MM.1S (cell line): Measurements from ENCODE around the gene TMEM214.

Experiments used
- DNase-seq: peaks from one replicate; pipeline ENCODE4 v3.0.0-alpha.2; 2015
- H2AFZ ChIP-seq: fragments of 300-600 bp; sonication (generic); 2 replicates; pipeline ENCODE4 v1.6.0; 2016; ENCODE audit warnings: antibody characterized with exemption, low read length
- H3F3A ChIP-seq: fragments of 300-600 bp; sonication (generic); 2 replicates; pipeline ENCODE4 v1.6.1; 2016; ENCODE audit warnings: mild to moderate bottlenecking, antibody characterized with exemption, low read length, moderate library complexity, mixed read lengths; ENCODE audit not compliant: insufficient read depth
- H3K27ac ChIP-seq: fragments of 300-600 bp; sonication (generic); 2 replicates; pipeline ENCODE4 v1.5.1; 2016; ENCODE audit warnings: mild to moderate bottlenecking, low read length
- H3K27me3 ChIP-seq: fragments of 300-600 bp; sonication (generic); replicated peaks from 2 replicates; pipeline ENCODE4 v1.6.0; 2016; ENCODE audit warnings: low read length; ENCODE audit not compliant: insufficient read depth
- H3K36me3 ChIP-seq: fragments of 300-600 bp; sonication (generic); replicated peaks from 2 replicates; pipeline ENCODE4 v1.6.1; 2016; ENCODE audit warnings: mild to moderate bottlenecking, low read length, mixed read lengths; ENCODE audit not compliant: insufficient read depth
- H3K4me1 ChIP-seq: fragments of 300-600 bp; sonication (generic); 2 replicates; pipeline ENCODE4 v1.6.1; 2016; ENCODE audit warnings: low read length, mixed read lengths
- H3K4me2 ChIP-seq: fragments of 300-600 bp; sonication (generic); 2 replicates; pipeline ENCODE4 v1.6.0; 2016; ENCODE audit warnings: low read depth, low read length
- H3K4me3 ChIP-seq: fragments of 300-600 bp; sonication (generic); 2 replicates; pipeline ENCODE4 v1.5.1; 2016; ENCODE audit warnings: low read length, mixed read lengths
- H3K79me2 ChIP-seq: fragments of 300-600 bp; sonication (generic); 2 replicates; pipeline ENCODE4 v1.6.1; 2016; ENCODE audit warnings: mixed run types, low read length, mixed read lengths
- H3K9ac ChIP-seq: fragments of 300-600 bp; sonication (generic); 2 replicates; pipeline ENCODE4 v1.6.1; 2016; ENCODE audit warnings: low read length, mixed read lengths
- H3K9me2 ChIP-seq: fragments of 300-600 bp; sonication (generic); replicated peaks from 2 replicates; pipeline ENCODE4 v1.6.1; 2016; ENCODE audit warnings: mild to moderate bottlenecking, low read length, mixed read lengths; ENCODE audit not compliant: insufficient read depth
- H3K9me3 ChIP-seq: fragments of 300-600 bp; sonication (generic); replicated peaks from 2 replicates; pipeline ENCODE4 v1.6.1; 2016; ENCODE audit warnings: mild to moderate bottlenecking, low read length, mixed read lengths; ENCODE audit not compliant: insufficient read depth
- H4K20me1 ChIP-seq: fragments of 300-600 bp; sonication (generic); 2 replicates; pipeline ENCODE4 v1.6.1; 2016; ENCODE audit warnings: mild to moderate bottlenecking, low read length, moderate library complexity, mixed read lengths; ENCODE audit not compliant: insufficient read depth
- CTCF ChIP-seq: fragments of 300-600 bp; sonication (generic); IDR thresholded peaks from 2 replicates; pipeline ENCODE4 v1.5.1; 2016; ENCODE audit warnings: antibody characterized with exemption, low read length, mixed read lengths
- EZH2 ChIP-seq: fragments of 300-600 bp; sonication (generic); optimal IDR thresholded peaks from 2 replicates; pipeline ENCODE3; 2017; ENCODE audit warnings: low read depth, mild to moderate bottlenecking, antibody characterized with exemption, low read length, mixed read lengths
- EZH2phosphoT487 ChIP-seq: fragments of 300-600 bp; sonication (generic); IDR thresholded peaks from 2 replicates; pipeline ENCODE4 v1.6.1; 2018; ENCODE audit warnings: antibody characterized with exemption, low read length

TMEM214 gene

GRCh38 chr2:27086090-27086723 is 53.4 kb downstream of the TMEM214 start:
- peaks cover 24% of the 10 kb centered on the region for H3F3A ChIP-seq
- peak overlapping the region; percentile 46; the same call in 1 of the 2 replicates for H3K27ac ChIP-seq
- no peaks in the 10 kb centered on the region for H3K36me3 ChIP-seq
- H3K9ac ChIP-seq = peak overlapping the region; percentile 65
- H3K4me3 ChIP-seq = peak overlapping the region; percentile 64
- H3K27me3 ChIP-seq = no peaks in the 10 kb centered on the region
- peaks cover 15% of the 10 kb centered on the region for H3K4me1 ChIP-seq
- peak overlapping the region; percentile 29 for H2AFZ ChIP-seq
- peak; percentile 96 for DNase-seq
- no peaks in the 10 kb centered on the region for H3K9me2 ChIP-seq
- peaks cover 24% of the 10 kb centered on the region for H3K79me2 ChIP-seq
- no peaks in the 10 kb centered on the region for H3K9me3 ChIP-seq
- H4K20me1 ChIP-seq = no peaks in the 10 kb centered on the region
- peak overlapping the region; percentile 59 for H3K4me2 ChIP-seq
- TF ChIP-seq EZH2 (no peak), CTCF (peak; percentile 63)

- Histone ChIP-seq H3K4me2 (peak within 1 kb of the TSS; percentile 99), H3K4me3 (peak within 1 kb of the TSS; percentile 84), H3K27ac (peak within 1 kb of the TSS; percentile 73), H3K79me2 (peaks cover 21% of the 10 kb centered on the region), H2AFZ (peak within 1 kb of the TSS; percentile 79), H3F3A (peaks cover 20% of the 10 kb centered on the region), H3K4me1 (peaks cover 8% of the 10 kb centered on the region), H4K20me1 (no peaks in the 10 kb centered on the region), H3K9me2 (no peaks in the 10 kb centered on the region), H3K9me3 (no peaks in the 10 kb centered on the region), H3K9ac (peak within 1 kb of the TSS; percentile 66), H3K27me3 (no peaks in the 10 kb centered on the region), H3K36me3 (no peaks in the 10 kb centered on the region)
- TF ChIP-seq EZH2 = no peak
- no peak for TF ChIP-seq EZH2phosphoT487
- TF ChIP-seq CTCF = no peak
- DNase-seq = no peak
Measured at GRCh38 chr2:27086724-27087593, 54.2 kb downstream of the TMEM214 start, which contains the start of gene KHK. KHK (plus strand) TSS chr2:27086772; CDS start chr2:27087260, 488 bp downstream.

- peak overlapping the region; percentile 84 for H3K4me3 ChIP-seq
- no peak for TF ChIP-seq CTCF
- no peaks in the 10 kb centered on the region for H3K27me3 ChIP-seq
- no peak for DNase-seq
- H3K9me2 ChIP-seq = no peaks in the 10 kb centered on the region
- H3K9ac ChIP-seq = no peak overlapping the region; the same call in 1 of the 2 replicates
- H3K4me1 ChIP-seq = peaks cover 4% of the 10 kb centered on the region; the same call in 1 of the 2 replicates
- no peak overlapping the region for H3K27ac ChIP-seq
- no peak overlapping the region for H2AFZ ChIP-seq
- no peaks in the 10 kb centered on the region for H3K9me3 ChIP-seq
- no peaks in the 10 kb centered on the region for H4K20me1 ChIP-seq
- peaks cover 18% of the 10 kb centered on the region for H3K79me2 ChIP-seq
- H3F3A ChIP-seq = peaks cover 20% of the 10 kb centered on the region
- peak overlapping the region; percentile 99 for H3K4me2 ChIP-seq
- H3K36me3 ChIP-seq = no peaks in the 10 kb centered on the region
Measured at GRCh38 chr2:27087823-27088410, 55.2 kb downstream of the TMEM214 start.
